HT-29 (cell line): Measurements from ENCODE around the gene QSOX1. TPM values are rescaled to one million over a fixed set of nuclear protein-coding genes. Genes with fewer than 3 reads are reported as not detected.

Source experiments
- DNase-seq: peaks from one replicate; pipeline ENCODE4 v3.0.0-alpha.2; 2015; ENCODE audit warnings: low spot score
- total RNA-seq: library from RNA; depleted of rRNA; stranded (reverse); fragments of >200 nt; shearing (Covaris generic); gene quantifications from 2 replicates; pipeline ENCODE4 v1.2.3, GENCODE V29; 2014

The QSOX1 gene
- total RNA-seq, 1 experiment from 2014 or later, result 95.9 TPM

DNA sequence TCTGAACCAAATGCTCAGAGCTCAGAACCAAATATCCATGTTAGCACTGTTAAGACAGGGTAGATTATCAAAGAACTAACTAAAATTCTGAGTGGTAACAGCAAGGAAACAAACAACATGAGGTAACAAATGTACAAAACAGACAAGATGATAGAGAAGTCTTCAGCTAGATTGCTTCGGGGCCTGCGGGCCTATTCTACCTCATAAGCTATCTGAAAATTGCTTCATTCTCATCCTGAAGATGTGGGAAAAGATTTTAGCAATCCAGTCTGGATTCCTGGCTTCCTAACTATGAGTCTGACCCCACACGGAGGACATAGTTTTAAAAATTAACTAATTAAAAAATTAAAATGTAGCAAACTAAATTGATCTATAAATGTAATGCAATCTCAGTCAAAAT is 9.2 kb upstream of the QSOX1 start:
- DNase-seq, result no peak

GRCh38 chr1:180150982-180151381 is 3.7 kb upstream of the QSOX1 start:
- no peak for DNase-seq

DNA sequence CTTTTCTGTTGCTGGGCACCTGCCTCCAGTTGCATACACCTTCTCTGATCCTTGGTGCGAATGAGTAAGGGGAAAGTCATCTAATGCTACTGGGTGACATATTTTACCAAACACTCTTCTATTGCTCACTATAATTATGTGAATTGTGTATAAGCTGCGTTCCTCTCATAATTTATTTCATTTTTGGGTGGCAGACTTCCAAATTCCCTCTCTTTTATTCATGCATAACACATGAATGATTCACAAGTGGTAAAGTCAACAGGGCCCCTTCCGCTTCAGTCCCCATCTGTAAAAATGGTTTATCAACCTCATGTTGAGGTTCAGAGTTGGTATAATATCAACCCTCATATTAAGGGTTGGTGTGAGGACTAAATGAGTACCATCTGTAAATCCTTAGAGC is 3.2 kb upstream of the QSOX1 start:
- DNase-seq, result no peak

DNA sequence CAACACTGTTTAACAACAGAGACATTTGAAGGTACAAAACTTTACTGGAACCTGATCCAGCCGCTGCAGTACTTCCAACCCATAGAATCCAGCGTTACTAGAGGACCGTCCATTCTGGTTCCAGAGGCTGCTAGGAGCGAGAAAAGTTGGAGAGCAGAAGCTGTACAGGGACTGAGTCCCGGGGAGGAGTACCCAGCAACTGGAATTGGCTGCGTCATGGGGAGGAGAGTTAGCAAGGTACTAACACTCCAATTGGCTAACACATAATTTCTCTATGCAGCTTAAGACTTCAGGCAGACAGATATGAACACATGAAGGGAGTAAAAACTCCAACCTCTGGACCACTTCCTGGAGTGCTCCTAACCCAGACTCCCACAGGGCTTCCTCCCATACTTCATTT is 2.1 kb upstream of the QSOX1 start:
- DNase-seq, result no peak

DNA sequence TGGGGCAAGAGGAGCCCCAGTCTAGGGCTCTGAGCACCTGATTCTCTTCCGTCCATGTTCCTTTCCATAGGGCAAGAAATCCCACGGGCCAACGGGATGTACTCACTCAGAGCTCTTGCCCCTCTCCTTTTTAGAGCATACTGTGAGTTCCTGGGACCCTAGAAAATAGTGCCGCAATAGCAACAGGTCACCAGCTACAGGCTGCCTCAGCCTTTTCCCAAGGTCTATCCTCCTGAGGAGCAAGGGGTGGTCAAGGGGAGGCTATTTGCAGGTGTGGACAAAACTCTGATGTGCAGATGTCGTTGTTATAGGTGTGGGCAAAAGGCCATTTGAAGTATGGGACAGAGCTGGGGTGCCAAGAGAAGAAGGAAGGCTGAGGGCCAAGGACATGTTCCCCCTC is 1.6 kb upstream of the QSOX1 start:
- DNase-seq, result no peak

GRCh38 chr1:180154003-180154324 is 705 bp upstream of the QSOX1 start:
- DNase-seq, result no peak

DNA sequence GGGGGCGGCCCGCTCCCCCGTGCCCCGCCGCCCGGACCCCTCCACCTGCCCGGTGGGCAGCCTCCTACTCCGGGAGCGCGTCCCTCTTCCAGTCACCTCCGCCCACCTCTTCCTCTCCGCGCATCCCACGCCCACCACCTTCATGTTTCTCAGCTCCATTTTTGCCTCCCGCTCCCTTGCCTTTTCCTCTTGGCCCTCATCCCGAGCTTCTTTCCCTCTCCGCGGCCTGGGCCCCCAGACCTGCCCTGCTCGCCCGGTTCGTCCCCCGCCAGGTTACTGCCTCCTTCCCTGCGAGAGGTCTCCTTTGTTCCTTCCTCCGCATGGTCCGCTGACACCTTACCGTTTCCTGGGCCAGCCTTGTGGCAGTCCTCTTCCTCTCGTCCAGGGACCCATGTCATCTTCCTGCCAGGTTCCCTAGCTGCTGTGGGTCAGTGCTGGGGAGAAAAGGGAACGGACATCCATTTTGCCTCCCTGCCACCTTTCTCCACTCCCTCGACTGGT is 563 bp downstream of the QSOX1 start:
- DNase-seq, result peak; percentile 55

GRCh38 chr1:180156201-180156600 is 1.5 kb downstream of the QSOX1 start:
- no peak for DNase-seq

DNA sequence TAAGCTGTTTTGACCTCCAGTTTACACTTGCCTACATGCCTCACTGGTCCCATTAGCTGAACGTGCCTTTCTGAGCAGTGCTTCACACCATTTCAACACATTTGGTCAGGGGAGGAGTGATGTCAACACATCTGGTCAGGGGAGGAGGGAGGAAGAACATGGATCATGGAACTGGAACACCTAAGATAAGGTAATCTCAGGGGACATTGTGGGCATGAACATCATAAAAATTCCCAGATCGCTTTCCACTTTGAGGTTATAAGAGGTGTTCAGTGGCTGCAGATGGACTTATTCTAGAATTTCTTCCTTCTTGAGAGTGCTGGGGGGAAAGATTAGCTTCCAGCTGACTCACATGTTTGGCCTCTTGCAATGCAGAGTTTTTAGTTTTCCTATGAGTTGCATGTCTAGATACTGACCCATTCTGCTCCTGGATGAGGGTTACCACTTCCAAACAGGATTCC is 2.0 kb downstream of the QSOX1 start:
- DNase-seq, result no peak

GRCh38 chr1:180157108-180157507 is 2.4 kb downstream of the QSOX1 start:
- peak; percentile 41 for DNase-seq

DNA sequence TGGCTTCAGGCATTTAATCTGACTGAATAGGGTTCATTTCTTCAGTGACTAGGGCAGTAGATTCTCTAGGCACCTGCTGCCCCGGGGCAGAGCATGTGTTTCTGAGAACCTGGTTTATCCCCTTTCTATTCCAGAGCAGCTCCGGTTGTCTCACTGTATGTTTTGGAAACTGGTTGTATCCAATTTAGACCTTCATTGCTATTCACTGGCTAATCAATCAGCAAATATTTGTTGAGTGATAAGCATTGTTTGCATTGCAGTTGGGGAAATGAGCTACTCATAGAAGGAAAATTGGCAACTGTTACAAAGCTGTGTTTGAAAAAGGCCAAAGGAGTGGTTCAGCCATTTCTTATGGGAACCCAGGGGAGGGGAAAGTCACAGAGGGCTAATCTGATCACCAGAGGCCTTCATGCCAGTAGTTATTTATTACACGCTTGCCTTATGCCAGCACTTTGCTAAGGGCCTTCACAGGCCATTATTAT is 2.9 kb downstream of the QSOX1 start:
- peak; percentile 76 for DNase-seq

DNA sequence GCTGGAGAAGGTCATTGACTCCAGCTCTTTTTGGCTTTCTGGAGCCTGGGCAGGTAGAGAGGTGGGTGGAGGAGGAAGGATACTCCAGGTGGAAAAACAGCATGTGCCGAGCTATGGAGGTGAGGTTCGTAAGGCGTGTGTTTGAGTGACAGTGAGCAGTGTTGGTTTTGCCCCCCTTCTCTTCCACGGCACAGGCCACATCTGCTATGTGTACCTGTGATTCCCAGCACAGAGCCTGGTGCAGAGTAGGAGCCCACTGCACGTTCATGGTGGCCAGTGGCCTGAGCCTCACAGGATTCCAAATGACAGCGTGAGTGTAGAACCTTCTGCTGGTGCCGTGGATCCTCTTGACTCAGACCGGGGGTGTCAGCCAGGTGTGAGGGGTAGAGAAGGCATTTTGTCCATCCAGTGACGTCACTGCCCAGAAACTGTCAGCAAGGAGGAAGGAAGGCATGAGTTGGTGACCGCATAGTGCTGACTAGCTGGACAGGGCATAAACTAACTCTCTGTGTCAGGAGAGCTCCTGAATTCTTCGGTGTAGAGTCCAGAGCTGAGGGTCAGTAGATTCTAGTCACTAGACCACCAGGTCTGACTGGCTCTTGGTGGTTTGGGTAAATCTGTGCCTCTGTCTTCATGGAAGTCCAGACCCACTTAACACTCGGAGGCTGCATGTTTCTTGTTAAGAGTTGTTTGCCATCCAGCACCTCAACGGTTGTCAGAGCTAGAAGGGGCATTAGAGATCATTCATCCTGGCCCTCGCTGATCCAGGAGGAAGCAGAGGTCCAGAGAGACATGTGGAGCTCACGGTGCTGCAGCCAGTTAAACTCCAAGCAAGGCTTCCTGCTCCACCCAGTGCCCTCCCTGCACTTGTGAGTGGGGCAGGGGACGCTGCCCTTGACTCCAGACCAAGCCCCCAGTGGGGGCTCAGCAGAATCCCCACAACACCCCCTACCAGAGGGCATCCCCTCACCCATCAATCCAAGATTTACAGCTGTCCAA is 3.8 kb downstream of the QSOX1 start:
- peak; percentile 57 for DNase-seq

DNA sequence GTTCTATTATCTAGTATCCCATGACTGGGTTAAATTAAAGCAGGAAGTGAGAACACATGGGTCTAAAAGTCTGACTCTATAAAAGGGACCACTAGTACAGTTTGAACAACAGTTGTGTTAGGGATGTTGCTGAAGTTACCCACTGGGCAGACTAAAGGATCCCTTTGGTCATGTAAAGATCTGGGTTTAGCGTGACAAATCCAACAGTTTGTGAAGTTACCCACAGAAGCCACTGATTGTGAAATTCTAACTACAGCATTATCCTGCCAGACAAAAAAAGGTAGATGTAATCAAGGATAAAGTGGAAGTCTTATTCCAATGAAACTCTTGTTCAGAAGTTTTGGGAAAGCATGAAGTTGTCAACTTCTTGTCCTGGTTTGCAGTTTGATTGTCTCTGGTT is 5.7 kb downstream of the QSOX1 start:
- no peak for DNase-seq

DNA sequence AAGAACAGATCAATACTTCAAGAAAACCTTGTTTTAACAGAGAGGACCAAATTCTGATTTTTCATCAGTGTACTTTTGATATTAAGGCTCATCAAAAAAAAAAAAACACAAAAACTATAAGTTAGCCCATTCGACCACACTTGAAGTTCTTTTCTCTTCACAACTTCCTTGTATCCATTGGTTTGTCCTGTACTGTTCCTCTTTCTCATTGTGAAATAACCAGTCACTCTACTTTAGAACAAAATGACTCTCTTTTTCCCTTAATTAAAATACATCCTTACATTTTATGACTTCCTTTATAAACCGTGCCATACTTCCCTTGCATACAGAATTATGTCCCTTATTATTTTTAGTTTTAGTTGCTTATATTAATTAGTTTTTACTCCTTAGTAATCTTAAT is 8.4 kb downstream of the QSOX1 start:
- no peak for DNase-seq

DNA sequence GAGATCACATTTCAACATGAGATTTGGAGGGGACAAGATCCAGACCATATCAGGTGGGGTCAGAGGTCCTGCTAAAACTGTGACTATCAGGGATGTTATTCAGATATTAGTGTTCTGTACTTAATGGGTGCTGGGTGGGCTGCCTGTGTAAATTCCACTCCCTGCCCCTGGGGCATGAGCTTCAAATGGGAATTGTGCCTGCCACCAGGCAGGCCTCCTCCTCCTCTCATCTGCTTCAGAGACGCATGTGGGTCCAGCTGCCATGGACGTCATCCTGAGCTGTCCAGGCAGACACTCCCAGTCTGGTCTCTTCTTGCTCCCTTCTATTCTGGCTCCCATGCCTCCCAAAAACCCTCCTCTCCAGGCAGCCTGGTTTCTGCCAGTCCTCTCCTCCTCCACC is 10.4 kb downstream of the QSOX1 start:
- DNase-seq, result no peak

DNA sequence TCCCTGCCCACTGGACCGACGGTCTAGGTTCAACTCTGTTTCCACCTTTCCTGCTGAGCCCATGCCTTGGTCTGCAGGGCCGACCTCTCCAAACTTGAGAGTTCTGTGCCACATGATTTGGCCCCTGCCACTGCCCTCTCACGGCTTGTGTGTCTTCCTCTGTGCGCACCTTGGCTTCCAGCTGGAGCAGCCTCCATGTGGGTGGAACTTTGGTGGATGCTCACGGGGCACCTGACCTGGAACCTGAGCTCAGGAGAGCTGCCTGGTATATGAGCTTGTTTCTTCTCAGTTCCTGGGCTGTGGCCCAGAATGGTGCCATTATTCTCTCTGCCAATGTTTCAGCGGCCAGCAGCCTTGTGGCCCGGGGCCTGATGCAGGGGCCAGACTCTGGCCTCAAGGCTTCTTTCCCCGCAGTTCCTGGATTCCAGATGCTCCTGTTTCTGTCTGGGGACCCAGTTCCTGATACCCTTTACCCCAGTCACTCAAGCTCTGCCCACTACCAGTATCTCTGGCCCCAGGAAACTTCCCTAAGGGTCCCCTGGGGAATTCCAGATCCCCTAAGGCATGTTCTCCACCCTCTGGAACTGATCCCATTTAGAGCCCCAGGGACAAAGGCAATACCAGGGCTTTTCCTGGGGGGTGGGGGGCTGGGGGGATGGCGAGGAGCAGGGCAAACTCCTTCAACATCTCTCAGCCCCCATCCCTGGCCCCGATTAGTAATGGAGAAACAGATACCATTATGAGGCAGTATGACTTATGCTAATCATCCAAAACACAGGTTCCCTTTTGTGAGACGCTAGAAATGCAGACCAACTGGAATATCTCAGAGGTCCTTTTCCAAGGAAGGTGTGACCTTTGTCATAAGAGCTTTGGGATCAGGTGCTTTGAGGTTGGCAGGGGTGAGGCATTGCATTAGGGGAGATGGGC is 11.1 kb downstream of the QSOX1 start:
- no peak for DNase-seq

DNA sequence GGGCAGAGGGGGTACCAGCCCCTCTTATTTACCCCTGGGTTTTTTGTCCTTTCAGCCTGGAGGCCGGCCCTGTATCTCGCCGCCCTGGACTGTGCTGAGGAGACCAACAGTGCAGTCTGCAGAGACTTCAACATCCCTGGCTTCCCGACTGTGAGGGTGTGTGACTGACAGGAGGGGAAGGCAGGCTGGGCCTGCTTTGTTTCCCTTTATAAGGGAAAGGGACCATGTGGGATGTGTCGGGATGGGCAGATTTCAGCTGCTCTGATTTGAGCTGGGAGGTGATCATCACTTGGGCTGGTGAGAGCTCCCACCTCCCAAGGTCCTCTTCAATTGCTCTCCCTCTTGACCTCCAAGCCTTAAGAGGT is 11.7 kb downstream of the QSOX1 start:
- DNase-seq, result no peak

DNA sequence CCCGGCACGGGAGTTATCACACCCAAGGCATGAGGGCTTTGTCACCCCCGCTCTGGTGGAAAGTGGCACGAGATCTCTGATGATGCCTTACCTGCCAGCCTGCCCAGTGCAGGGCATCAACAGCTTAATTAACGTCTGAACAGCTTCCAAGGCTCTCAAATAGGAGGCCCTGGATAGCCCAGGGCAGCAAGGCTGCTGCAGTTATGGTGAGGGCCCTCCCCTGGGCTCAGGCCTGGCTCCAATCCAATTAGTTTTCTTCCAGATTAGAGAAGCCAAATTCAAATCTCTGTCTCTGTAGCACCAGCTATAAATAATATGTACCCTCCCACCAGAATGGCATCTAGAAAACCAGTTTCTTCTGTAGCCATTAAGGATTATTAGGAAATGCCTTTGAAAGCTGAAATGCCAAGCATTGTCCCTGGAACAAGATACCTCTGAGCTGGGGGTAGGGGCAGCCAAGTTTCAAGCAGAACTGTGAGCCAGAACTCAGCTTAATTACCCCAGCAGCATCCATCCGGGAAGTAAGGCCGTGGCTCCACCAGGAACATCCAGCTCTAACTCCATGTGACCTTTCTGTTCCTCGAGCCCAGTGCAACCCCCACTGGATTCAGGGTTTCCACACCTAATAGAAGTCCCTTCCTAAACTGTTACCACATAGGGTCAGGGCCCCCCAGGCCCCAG is 12.5 kb downstream of the QSOX1 start:
- DNase-seq, result peak; percentile 16

DNA sequence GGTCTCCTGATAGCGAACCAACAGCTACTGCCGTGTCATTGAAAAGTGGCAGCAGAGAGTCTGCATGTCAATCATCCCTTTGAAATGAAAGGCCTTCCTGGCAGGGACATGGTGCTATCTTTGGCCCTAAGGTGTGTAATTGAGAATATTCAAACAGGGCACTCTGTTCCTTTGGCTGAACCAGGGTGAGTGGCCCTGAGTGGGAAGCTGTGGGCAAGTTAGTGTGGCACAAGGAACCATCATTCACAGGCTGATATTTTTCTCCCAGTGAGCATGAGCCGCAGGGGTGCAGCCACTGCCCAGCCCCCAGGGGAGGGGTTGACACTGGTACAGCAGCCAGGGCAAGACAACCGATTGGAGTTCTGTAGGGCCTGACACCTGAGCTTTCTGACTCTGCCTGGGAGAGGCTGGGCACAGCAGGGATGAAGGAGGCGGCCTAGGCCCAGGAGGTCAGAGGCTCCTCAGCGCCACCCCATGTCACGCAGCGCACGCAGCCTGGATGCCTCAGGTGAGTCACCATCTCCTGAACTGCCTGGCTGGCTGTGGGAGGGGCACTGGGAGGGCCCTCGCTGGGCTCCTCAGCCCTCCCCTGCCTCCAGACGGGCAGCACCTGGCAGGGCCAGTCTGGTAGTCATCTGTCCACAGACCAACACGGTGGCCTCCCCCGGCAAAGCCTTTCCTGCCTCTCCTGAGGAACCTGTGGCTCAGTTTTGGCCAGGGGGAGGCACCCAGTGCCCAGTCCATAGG is 13.2 kb downstream of the QSOX1 start:
- DNase-seq, result peak; percentile 98

DNA sequence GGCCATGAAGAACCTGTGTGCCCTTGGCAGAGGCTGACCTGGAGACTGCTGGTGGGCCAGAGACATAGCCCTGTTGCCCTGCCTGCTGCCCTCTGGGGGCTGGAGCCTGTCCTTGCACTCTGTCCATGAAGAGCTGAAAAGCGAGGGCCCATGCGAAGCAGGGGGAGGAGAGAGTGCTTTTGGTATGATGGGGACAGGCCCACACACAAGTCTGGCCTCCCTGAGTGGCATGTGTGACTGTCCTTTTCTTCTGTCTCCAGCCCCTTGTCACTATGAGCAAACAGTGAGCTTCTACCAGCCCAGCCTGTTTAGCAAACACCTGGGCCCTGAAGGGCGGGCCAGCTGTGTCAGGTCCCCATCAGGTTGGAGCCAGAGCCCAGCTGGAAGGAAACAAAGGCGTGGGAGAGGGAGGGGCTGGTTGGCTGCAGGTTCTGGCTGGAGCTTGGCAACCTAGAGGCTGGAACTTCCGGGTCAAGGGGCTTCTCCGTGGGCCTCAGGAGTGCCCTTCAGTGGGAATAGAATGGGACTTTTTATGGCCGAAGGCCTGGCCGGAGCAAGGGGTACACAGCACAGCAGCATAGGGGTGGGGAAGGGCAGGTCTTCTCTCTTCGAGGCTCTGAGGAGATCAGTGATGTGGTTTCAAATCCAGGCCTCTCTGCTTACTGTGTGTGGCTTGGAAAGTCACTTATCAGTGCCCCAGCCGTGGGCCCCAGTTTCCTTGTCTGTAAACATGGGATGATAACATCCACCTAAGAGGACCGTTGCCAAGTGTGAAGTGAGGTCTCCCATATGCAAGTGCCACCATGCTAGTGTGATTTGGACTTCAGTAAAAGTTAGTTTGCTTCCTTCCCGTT is 14.3 kb downstream of the QSOX1 start:
- DNase-seq, result peak; percentile 85
